GOT3 (cell line): Measurements from ENCODE around the gene TPST1.

Source experiments
- DNase-seq: peaks from one replicate; lab custom pipeline; 2025; ENCODE audit warnings: mixed read lengths; lab: John Stamatoyannopoulos, UW

TPST1 gene

DNA sequence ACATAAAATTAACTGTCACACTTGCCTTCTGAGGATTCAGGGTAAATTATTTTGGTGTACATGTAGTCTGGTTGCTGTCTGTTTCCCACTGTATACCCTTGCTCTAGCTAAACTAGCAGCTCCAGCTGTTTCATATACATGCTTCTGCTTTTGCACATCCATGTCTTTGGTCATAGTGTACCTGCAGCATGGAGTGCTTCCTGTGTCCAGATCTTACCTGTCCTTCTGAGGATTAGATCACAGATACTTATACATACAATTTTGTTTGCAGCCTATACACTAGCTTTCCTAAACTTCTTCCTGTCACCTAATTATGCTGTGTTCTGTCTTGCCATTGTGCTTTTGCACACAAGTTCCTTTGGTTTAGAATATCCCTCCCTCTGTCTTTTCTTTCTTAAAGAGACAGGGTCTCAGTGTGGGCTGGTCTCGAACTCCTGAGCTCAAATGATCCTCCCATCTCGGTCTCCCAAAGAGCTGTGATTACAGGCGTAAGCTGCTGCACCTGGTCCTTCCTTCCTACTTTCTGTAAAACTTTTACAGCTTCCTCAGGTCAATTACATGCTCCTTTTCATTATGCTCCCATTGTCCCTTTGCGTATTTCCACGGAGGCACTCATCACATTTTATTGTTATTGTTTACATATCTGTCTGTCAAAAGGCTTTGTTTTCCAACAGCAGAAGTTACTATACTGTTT lies 33.8 kb downstream of the TPST1 start:
- DNase-seq: no peak

DNA sequence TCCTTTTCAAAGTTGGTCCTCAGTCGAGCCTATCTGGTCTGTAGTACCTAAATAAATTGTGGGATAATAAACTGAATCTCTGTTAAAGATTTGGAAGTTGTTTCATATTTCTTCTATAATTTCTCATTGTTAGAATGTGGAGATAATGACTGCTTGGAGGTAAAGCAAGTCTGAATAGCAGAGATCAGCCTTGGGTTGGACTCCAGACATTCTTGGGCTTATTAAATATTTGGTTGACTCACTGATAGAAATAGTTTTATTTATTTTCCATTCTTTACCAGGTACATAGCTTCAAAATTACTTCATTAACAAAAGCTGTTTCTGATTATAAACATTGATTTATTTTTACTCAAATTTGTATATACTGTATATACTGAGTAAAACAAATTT lies 34.3 kb downstream of the TPST1 start:
- no peak for DNase-seq

DNA sequence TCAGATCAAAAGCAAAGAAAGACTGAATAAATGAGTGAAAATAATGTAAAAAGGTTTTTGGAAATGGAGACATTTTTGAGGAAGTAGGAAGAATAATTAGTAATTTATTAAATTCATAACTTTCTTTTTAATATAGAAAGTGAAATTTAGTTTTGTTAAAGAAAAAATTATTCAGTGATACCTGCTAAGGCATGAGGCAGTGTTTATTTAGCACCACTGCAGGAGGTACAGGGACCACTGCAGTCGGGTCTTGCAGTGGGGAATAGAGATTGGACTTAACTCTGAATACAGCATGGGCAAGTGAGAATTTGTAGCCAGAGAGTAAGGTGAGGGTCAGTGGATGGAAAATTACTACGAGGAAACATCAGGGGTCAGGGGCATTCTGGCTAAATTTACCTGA lies 39.9 kb downstream of the TPST1 start:
- no peak for DNase-seq

DNA sequence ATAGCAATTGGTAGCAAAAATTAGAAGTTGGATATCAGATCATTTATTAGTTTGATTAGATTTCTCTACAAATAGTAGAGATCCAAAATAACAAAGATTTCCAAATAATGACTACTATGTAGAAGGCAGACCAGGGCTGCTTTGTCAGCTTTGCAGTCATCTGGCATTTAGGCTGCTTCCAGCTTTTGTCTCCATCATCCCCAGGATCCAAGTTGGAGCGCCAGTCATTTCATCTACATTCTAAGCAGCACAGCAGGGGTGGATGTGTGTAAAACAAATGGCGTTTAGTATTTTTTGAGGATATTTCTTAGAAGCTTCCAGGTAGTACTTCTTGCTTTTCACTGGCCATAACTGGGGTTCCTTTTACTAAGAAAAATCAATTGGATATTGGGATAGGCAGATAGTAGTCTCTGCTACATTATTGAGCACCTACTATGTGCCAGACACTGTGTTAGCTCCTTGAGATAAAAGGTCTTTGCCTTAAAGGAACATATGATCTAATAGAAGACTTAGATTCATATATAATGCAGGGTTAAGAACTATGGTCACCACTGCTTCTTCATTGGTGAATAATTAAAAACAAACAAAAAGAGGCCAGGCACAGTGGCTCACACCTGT lies 41.5 kb downstream of the TPST1 start:
- no peak for DNase-seq

DNA sequence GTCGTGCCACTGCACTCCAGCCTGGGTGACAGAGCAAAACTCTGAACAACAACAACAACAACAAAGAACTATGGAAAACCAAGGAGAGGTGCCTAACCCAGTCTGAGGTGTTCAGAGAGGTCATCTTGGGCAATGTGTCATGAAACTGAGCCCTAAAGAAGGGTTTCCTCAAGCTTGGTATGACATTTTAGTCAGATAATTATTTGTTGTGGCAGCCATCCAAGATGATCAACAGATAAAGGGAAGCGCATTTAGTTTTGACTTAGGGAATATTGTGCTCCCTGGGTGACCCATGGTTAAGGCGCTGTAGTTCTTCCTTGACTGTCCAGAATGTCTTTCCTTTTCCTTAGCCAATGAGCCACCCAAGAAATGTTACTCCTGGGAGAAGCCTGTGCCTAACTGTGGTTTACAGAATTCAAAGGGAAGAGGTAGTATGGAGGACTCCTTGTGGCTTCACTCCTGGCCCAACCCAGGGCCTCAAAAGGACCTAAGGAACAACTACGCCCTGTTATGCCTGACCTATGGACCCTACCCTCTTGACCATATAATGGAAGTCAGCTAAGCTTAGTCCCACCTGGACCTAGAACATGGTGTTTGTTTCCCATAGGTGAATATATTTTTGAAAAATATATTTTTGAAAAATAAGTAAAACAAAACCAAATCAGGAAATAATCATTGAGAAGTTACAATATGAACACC lies 42.4 kb downstream of the TPST1 start:
- DNase-seq: no peak

DNA sequence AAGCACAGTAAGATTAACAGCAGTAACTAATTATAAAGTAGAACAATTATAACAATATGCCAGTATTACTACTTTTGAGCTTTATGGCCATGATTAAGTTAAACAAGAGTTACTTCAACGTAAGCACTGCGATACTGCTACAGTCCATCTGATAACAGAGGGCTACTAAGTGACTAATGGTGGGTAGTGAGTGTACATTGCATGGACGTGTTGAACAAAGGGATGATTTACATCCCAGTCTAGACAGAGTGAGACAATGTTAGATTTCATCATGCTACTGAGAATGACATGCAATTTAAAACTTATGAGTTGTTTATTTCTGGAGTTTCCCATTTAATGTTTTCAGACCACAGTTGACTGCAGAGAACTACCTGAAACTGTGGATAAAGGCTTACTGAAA lies 45.6 kb downstream of the TPST1 start:
- DNase-seq: no peak

DNA sequence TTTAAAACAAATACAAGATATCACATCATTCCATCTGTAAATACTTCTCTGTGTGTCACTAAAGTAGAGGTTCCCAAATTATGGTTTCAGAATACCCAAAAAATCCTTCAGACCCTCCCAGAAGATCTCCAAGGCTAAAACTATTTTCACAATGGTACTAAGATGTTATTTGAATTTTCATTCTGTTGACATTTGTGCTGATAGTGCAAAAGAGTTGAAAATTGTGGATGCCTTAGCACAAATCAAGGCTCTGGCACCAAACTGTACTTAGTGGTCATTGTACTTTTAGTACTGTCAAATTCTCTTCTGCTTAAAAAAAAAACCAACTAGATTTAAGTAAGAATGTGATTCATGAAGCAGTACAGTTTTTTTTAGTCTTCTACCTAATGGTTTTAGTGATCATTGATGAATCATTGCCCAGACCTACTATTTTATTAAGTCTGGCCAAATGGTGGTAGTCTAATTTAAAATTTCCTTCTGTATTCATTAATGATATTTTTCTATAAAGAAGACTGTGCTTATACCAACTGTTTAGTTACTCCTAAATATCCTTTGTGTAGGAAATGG lies 50.5 kb downstream of the TPST1 start:
- no peak for DNase-seq

DNA sequence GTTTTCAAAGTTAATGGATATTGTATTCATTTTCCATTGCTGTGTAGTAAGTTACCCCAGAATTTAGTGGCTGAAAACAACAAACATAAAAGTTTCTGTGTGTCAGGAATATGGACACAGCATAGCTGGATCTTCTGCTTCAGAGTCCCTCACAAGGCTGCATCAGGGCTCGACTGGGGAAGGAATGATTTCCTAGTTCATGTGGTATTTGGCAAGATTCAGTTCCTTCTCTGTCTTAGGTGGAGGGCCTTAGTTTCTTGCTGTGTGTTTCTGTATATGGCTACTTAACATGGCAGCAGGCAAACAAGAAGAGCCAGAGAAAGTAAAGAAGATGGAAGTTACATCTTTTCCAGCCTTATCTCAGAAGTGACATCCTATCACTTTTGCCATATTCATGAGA lies 51.1 kb downstream of the TPST1 start:
- no peak for DNase-seq

DNA sequence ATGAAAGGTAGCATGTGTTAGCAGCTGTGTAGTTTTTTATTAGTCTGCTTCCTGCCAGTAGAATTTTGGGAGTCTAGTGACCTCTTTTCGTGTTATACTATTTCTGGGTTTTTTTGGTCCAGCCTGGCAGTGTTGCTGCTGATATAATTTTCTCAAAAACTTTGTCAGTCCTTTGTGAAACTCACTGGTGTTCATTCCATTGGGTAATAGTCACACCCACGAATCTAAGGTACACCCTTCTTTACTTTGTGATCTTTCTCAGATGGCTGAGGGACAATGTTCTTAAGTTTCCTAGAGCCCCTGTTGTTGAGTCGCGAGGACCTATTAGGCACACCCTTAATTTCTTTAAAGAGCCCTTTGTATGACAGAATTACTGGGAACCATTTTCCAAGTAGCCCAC lies 52.3 kb downstream of the TPST1 start:
- DNase-seq: no peak

DNA sequence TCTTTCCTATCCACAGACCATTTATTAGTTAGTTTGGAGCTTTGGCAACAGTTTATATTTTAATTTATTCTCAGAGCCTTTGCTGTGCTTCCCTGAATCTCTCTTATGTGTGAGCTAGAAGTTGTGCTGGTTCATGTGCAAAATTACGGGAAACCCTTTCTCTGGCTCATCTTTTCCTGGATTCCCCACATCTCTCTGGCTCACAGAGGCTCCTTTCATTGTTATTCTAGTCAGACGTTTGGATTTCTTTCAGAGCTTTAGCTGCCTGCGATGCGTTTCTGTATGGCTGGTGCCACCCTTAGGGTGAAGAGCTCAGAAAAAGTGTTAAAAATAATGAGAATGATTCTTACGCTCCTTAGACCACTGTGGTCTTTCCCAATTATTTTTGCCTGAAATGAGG lies 53.3 kb downstream of the TPST1 start:
- DNase-seq: no peak

DNA sequence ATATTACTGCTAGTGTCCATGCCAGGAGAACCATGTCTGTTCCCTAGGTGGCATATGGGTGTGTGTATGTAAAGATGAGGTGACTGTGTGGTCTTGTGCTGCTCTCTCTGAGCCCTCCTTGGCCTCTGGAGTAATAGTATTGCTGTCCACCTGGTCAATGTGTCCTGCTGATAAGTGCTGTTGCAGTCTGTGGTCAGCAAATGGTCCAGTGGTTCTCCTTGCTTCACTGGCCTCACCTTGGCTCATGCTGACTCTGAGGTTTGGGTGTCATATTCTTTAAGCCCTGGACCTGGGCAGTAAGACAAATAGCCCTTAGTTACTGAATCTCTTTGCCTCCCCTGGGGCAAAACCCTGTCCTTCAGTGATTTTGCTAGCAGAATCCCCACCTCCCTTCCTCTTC lies 56.8 kb downstream of the TPST1 start:
- no peak for DNase-seq

DNA sequence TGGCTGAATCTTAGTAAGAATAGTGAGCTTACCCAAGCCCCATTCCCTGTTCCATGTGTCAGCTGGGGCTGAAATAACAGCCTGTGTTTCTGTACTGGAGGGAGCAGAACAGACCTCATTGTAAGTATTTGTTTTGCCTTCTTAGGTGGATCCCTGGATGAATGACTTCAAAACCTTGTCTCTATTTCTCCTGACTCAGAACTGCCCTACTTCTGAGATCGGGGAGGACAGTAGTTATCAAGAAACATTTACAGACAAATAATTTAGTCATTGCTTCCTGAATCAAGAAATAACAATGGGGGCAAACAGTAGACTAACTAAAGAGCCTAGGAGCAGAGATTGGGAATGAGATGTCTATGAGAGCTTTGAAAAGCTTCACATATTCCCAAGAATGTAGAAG lies 58.8 kb downstream of the TPST1 start:
- DNase-seq: no peak

DNA sequence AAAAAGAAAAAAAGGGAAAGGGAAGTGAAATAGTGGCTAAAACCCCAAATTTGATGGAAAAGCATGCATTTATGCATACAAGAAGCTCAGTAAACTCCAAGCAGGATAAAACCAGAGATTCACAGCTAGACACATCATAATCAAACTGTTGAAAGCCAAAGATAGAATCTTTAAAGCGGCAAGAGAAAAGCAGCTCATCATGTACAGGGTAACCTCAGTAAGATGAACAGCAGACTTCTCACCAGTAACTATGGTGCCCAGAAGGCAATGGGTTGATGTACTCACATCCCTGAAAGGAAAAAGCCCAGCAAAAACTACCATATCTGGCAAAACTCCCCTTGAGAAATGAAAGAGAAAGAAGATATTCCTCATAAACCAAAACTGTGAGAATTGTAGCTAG lies 60.4 kb downstream of the TPST1 start:
- no peak for DNase-seq

DNA sequence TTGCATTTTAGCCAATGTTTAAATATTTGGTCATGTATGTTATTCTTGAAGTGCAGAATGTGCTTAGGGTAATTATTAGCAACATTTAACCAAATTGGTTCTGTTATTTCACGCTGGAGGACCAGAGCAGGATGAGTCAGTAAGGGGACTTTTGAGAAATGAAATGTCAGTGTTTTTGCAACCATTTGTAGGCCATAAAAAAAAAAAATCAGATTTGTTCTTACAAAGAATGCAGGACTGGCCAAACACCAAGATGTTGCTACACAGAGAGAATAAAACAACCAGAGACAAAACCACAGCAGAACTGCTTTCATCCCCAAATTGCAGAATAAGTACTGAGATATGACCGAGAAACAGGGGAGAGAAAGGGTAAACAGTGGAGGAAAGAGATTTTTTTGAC lies 62.1 kb downstream of the TPST1 start:
- no peak for DNase-seq

DNA sequence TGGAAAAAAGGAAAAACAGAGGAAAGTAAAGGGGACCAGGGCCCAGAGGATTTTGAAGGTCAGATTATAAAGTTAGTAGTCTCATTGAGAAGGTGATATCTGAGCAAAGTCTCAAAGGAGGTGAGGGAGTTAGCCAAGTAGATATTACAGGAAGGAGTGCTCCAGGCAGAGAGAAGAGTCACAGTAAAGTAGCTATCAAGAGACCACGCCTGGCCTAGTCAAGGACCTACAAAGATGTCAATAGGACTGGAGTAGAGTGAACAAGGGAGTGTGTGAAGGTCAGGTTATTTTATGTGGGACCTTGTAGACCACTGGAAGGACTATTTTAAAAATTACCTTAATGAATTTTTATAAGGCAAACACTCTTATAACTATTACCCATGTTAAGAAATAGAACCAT lies 64.8 kb downstream of the TPST1 start:
- DNase-seq: no peak

DNA sequence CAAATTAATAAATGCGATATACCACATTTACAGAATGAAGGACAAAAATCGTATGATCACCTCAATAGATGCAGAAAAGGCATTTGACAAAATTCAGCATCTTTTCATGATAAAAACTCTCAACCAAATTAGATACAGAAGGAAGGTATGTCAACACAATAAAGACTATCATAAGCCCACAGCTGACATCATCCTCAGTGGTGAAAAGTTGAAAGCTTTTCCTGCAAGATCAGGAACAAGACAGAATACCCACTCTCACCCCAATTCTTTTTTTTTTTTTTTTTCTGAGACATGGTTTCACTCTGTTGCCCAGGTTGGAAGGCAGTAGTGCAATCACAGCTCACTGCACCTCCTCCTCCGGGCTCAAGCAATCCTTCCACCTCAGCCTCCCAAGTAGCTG lies 67.2 kb downstream of the TPST1 start:
- no peak for DNase-seq

DNA sequence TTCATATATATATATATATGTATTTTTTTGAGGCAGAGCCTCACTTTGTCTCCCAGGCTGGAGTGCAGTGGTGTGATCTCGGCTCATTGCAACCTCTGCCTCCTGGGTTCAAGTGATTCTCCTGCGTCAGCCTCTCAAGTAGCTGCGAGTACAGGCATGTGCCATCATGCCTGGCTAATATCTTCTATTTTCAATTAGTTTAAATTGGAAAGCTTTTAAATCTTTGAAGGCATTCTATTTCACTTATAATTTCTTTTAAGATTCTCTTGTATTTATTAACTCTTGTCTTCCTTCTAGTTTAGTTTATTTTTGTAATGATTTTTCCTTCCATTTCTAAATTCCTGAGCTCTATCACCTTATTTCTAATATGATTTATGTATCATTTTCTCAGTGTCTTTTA lies 71.2 kb downstream of the TPST1 start:
- no peak for DNase-seq

DNA sequence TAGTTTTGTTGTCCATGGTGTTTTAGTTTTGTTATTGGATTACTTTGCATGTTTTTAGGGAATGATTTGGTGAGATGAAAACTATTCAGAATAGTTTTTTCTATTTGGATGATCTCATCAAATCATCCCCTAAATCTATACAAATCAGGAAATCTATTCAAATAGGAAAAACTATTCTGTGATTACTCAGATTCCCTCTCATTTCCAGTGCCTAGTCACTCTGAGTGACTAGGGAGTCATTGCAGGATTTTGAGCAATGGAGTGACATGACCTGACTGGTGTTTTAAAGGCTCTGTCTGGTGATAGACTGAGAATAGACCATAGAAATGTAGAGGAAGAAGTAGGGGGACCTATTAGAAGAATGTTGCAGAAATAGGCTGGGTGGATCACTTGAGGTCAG lies 72.4 kb downstream of the TPST1 start:
- no peak for DNase-seq

DNA sequence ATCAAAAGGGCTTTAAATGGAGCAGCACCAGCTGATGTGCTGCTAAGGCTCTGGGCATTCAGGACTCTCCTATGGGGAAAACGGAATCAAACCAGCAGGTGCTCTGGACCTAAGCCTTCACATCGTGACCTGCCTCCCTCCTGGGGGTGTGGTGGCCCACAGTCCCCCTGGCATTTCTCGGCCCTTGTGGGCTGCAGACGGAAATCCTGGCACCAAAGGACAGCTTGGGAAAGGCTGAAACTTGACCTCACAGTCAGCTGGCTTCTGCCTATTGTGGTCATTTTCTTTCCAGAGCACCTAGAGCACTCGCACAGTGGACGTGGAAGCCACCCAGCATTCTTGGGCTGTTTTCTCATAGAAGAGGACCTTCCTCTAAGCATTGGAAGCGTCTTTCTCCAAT lies 74.8 kb downstream of the TPST1 start:
- DNase-seq: no peak

DNA sequence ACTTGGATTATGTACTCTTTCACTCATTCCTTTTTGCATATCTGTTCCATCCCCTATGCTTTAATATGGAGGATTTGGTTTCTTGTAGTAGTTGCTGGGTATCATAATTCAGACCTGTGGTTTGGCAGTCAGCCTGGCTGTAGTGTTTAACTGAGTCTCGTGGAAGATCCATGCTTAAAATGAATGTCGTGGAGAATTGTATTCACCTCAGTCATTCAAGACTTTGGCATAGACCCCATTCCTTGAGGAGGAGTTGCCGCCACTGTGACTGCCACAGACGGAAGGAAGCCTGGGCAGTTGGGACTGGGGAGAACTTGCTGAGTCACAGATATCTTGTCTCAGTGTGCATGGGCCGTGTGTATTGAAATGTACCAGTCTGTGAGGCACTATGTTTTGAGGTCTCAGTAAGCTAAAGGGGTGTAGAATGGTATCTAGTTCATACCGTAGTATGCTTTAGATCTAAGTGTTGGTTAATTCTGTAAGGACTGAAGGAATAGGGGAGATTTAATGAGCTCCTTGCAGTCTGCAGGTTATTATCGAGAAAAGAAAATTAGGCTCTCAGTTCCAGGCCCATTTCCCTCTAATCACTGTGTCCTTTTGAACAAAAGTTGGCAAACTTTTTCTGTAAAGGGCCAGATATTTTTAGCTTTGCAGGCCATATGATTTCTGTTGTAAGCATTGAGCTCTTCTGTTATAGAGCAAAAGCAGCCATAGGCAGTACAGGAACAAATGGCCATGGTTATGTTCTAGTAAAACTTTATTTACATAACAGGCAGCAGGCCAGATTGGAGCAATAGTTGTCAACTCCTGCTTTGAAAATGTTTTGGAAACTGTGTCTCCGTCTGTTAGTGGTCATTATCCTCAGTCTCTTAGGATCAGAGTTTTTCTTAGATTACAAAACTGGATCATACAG lies 76.8 kb downstream of the TPST1 start:
- DNase-seq: peak; percentile 45

DNA sequence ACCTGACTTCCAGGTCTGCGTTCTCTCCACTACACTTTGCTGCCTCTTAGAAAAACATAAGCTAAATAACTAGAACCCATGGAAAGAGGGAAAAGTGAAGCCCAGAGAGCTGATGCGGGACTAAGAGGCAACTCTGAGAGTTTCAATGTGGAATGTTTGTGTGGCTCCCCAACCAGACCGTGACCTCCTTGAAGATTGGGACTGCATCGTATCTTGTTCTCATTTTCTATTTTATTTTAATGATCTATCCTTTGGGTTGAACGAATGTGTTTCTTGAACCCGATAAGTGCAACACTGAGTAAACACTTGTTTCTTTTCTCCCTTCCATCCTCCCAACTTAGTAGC lies 77.4 kb downstream of the TPST1 start:
- DNase-seq: no peak
